ENCODE results near the gene SYNGR1. TPM values are rescaled to one million over a fixed set of nuclear protein-coding genes. Genes with fewer than 3 reads are reported as not detected.
A peak's percentile ranks its signal among the peaks of the same experiment; 100 is the strongest.

Gene SYNGR1
- total RNA-seq, 4 donors from 2014 or later, result 4.4 to 11.0 (median 9.9) TPM

DNA sequence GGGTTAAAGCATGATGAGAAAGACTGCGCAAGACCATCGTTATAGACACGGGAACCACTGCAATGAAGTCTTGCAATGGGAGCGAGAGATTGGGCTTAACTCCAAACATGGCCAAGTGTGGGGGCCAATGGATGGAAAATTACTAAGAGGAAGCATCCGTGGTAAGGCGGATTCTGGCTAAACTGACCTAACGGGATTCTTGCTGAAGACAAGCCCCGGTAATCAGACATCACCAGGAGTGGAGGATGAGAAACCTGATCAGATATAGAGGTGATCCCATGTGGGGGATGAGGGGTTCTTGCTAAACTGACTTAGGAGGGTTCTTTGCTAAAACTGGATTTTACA lies 5.8 kb upstream of the SYNGR1 start:
- DNase-seq (ENCODE audit: low spot score), result no peak
- TF ChIP-seq, protein P1, sequence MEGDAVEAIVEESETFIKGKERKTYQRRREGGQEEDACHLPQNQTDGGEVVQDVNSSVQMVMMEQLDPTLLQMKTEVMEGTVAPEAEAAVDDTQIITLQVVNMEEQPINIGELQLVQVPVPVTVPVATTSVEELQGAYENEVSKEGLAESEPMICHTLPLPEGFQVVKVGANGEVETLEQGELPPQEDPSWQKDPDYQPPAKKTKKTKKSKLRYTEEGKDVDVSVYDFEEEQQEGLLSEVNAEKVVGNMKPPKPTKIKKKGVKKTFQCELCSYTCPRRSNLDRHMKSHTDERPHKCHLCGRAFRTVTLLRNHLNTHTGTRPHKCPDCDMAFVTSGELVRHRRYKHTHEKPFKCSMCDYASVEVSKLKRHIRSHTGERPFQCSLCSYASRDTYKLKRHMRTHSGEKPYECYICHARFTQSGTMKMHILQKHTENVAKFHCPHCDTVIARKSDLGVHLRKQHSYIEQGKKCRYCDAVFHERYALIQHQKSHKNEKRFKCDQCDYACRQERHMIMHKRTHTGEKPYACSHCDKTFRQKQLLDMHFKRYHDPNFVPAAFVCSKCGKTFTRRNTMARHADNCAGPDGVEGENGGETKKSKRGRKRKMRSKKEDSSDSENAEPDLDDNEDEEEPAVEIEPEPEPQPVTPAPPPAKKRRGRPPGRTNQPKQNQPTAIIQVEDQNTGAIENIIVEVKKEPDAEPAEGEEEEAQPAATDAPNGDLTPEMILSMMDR (IDR thresholded peaks at IDR 0.05), result no peak
- ATAC-seq (ENCODE audit: low FRiP score), result no peak

DNA sequence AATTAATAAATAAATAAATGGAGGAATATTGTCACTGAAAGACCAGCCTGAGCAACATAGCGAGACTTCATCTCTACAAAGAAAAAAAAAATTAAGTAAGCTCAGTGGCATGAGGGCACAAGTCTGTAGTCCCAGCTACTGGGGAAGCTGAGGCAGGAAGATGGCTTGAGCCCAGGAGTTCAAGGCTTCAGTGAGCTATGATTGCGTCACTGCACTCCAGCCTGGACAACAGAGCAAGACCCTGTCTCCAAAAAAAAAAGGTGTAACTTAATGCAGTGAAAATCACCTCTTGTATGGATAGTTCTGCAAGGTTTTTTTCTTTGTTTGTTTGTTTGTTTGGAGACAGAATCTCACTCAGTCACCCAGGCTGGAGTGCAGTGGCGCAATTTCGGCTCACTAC lies 4.6 kb upstream of the SYNGR1 start:
- ATAC-seq (ENCODE audit: low FRiP score), result no peak
- DNase-seq (ENCODE audit: low spot score), result no peak
- TF ChIP-seq, protein P1 (IDR thresholded peaks at IDR 0.05), result no peak

DNA sequence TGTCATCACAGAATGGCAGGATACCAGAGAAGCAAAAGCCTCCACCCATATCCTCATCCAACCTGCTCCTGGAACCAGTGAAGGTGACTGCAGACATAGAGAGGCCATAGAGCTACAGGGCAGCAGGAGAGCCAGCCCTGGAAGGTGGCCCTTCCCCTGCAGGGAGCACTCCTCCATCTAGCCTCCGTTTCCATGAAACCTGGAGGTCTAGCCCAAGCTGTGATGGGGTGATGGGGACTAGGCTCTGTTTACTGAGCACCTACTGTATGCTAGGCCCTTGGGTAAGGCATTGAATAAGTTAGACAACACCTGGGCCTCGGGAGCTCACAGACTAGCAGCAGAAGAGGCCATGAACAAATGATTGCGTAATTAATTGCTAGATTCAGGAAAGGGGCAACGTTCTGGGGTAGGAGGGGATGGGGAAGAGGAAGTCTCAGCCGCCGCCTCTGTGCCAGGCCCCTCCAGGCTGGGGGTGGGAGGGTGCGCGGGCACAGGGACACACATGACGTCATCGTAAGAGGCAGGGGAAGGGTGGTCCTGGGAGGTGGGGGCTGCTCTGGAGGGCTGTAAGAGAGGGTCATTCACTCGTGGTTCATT lies 784 bp upstream of the SYNGR1 start:
- DNase-seq (ENCODE audit: low spot score) (no peak), ATAC-seq (ENCODE audit: low FRiP score) (peak; percentile 3)

DNA sequence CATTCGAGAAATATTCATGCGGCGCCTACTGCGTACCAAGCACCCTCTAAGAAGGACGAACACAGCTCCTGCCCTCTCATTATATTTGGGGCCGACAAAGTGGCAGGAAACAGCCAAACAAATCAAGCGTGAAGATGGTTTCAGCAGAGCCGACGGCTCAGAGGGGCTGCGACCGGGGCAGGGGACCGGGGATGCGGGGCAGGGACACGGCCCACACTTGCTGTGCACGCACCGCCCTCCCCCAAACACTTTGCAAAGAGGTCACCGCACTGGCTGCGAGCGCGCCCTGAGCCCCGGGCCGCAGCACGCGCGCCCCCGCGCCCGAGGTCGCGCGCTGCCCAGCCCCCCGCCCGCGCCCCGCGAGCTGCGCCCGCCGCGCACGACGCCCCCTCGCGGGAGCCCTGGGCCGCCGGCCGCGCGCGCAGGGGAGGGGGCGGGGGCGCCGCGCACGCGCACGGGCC lies 255 bp upstream of the SYNGR1 start:
- ATAC-seq (ENCODE audit: low FRiP score), result no peak
- TF ChIP-seq, protein P1 (IDR thresholded peaks at IDR 0.05), result no peak
- no peak for DNase-seq (ENCODE audit: low spot score)

More for the DNA sequence above, 784 bp upstream of the SYNGR1 start:
- TF ChIP-seq, protein P1 (IDR thresholded peaks at IDR 0.05), result no peak

DNA sequence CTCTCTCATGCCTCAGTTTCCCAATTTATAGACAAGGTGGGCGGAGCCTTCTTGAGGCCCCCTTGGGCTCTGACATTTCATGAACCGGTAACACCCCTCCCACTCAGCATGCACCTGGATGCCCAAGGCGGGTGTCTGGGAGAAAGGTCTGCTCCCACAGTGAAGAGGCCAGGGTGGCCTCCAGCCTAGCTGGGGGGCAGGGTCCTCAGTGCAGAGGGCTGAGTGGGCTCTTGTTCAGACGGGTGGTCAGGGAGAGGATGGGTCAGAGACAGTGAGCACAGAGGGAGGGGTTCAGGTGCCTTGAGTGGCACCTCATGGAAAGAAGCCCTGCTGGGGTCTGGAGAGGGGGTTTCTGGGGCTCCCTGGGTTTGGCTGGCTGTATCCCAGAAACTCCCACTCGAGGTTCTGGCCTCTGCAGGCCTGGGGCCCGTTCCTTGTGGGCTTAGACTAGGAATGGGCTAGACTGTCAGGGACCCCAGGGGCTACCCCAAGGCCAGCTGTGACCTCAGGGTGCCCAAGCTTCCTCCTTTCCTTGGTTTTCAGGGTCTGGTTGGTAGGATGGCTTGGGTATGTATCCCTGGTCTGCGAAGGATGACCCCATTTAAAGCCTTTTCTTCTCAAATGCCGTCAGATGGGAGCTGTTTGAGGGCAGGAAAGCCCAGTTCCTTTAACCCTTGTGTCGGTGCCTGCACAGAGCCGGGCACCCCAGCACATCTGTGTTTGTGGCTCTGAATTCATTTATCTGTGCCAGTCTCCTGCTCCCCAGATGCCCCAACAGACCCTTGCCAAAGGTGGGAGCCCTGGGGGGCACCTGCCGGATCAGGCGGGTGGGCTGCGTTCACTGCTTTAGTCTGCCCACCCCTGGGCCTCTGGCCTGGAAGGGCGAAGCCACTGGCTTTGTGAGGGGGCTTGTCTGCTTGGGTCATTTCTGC lies 1.2 kb downstream of the SYNGR1 start:
- ATAC-seq (ENCODE audit: low FRiP score) (no peak), DNase-seq (ENCODE audit: low spot score) (no peak)
- TF ChIP-seq, protein P1 (IDR thresholded peaks at IDR 0.05), result no peak

DNA sequence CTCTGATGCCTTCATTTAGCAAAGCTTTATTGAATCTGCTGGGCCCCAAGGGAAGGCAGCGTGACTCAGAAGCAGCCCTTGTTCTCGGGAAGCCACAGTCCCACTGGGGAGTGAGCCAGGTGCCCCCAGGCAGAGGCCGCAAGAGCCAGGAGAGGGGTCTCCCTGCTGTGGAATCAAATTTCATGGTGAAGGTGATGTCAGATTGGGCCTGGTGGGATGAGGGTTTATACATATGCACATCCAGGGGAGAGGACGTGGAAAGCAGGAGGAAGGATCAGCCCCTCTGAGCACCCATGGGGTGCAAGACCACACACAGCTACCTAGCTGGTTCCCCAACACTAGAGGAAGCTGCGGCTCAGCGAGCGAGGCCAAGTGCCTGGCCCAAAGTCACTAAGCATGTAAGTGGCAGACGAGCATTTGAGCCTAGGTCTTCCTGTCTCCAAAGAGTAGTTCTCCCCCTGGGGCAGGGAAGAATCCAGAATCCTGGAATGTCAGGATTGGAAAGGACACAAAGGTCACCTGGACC lies 2.0 kb downstream of the SYNGR1 start:
- DNase-seq (ENCODE audit: low spot score) (no peak), ATAC-seq (ENCODE audit: low FRiP score) (no peak)
- TF ChIP-seq, protein P1 (IDR thresholded peaks at IDR 0.05), result no peak

Data from omental fat pad (tissue), 4 donors.